Vagina (tissue), 2 donors: ENCODE results near the gene HYAL1. TPM values are rescaled to one million over a fixed set of nuclear protein-coding genes. Genes with fewer than 3 reads are reported as not detected.

ENCODE experiments used
- DNase-seq, 2 donors: peaks; one replicate each; pipeline ENCODE4 v3.0.0-alpha.2; 2017; ENCODE audit errors: extremely low spot score in 2 of 2
- H3K27ac ChIP-seq: fragments of 200-600 bp; sonication (generic); one replicate; pipeline ENCODE4 v1.5.1; 2019
- H3K27me3 ChIP-seq: fragments of 200-600 bp; sonication (generic); one replicate; pipeline ENCODE4 v1.5.1; 2019
- H3K36me3 ChIP-seq, 2 donors: fragments of 200-600 bp; sonication (generic); one replicate each; pipeline ENCODE4 v1.5.1; 2017 to 2019
- H3K4me1 ChIP-seq: fragments of 200-600 bp; sonication (generic); one replicate; pipeline ENCODE4 v1.5.1; 2019
- H3K4me3 ChIP-seq, 2 donors: fragments of 200-600 bp; sonication (generic); 1 replicate in 1 of 2; 2 replicates in 1 of 2; pipeline ENCODE4 v1.5.1; 2016 to 2019
- H3K9me3 ChIP-seq: fragments of 200-600 bp; sonication (generic); one replicate; pipeline ENCODE4 v1.5.1; 2019
- POLR2A ChIP-seq, 2 donors: fragments of 450-650 bp; IDR thresholded peaks; one replicate each; pipeline ENCODE4 v1.6.1; 2017; ENCODE audit warnings: antibody characterized with exemption in 2 of 2, mild to moderate bottlenecking in 2 of 2, moderate library complexity in 2 of 2
- POLR2AphosphoS5 ChIP-seq, 2 donors: sonication (generic); formaldehyde crosslinking; IDR thresholded peaks; one replicate each; pipeline ENCODE4 v1.9.0; 2017; ENCODE audit warnings: antibody characterized with exemption in 2 of 2, mild to moderate bottlenecking in 2 of 2, low read depth in 1 of 2; ENCODE audit not compliant: insufficient read depth in 1 of 2
- intact Hi-C: fragments of 100-400 bp; cut with DNase I; formaldehyde crosslinking; loops from one replicate; pipeline ENCODE4 v1.15.1; 2023
- total RNA-seq: library from RNA; depleted of rRNA; stranded (reverse); fragments of >200 nt; gene quantifications from one replicate; pipeline ENCODE4 v1.2.3, GENCODE V29; 2016
- TF ChIP-seq, protein P1 (sequence below), 3 experiments: fragments of 450-650 bp in 2 of 3; fragments of 200-600 bp in 1 of 3; sonication (generic) in 1 of 3; IDR thresholded peaks; one replicate each; pipeline ENCODE4 v1.5.1; 2017 to 2019; ENCODE audit warnings: antibody characterized with exemption in 3 of 3, mild to moderate bottlenecking in 2 of 3, moderate library complexity in 2 of 3

HYAL1 gene
- total RNA-seq, 1 donor from 2014 or later, result 17.7 TPM

DNA sequence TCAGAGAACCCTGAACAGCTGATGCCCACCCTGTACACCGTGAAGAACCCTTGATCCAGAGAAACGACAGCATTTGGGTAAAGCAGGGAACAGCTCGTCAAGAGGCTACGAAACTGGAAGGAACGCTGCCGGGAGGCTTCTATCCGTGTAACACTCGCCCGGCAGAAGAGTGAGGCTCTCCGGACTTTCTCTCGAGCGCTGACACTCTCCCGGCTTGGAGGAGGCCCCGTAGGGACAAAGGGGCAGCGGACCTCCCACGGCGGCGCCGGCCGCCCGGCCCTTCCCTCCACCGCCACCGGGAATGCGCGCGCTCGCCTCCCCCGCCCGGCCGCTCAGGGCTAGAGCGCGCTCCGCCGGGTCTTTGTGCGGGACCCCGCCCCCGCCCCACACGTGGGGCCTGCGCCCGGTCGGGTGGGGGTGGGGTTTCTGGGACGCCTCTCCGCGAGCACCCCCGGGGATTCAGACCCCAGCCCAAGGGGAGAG lies 17.5 kb upstream of the HYAL1 start:
- no peak for DNase-seq
- peak overlapping the region; percentile 72 to 97 for H3K4me3 ChIP-seq
- H3K27me3 ChIP-seq, result no peaks in the 10 kb centered on the region
- TF ChIP-seq POLR2A (IDR thresholded peaks at IDR 0.05) (peak in 1 of 2 donors; percentile 17), POLR2AphosphoS5 (IDR thresholded peaks at IDR 0.05; ENCODE audit: insufficient read depth in 1 of 2, low read depth in 1 of 2) (no peak)
- TF ChIP-seq, protein P1, sequence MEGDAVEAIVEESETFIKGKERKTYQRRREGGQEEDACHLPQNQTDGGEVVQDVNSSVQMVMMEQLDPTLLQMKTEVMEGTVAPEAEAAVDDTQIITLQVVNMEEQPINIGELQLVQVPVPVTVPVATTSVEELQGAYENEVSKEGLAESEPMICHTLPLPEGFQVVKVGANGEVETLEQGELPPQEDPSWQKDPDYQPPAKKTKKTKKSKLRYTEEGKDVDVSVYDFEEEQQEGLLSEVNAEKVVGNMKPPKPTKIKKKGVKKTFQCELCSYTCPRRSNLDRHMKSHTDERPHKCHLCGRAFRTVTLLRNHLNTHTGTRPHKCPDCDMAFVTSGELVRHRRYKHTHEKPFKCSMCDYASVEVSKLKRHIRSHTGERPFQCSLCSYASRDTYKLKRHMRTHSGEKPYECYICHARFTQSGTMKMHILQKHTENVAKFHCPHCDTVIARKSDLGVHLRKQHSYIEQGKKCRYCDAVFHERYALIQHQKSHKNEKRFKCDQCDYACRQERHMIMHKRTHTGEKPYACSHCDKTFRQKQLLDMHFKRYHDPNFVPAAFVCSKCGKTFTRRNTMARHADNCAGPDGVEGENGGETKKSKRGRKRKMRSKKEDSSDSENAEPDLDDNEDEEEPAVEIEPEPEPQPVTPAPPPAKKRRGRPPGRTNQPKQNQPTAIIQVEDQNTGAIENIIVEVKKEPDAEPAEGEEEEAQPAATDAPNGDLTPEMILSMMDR (IDR thresholded peaks at IDR 0.05), result no peak
- intact Hi-C loops, result loop anchor here (5.0 kb wide), 1 partner anchor 64 kb away; no protein-coding TSS in a partner anchor
- H3K9me3 ChIP-seq, result no peaks in the 10 kb centered on the region
- peak overlapping the region; percentile 90 for H3K27ac ChIP-seq
- H3K4me1 ChIP-seq, result peaks cover 65% of the 10 kb centered on the region
- peaks cover 0 to 17% of the 10 kb centered on the region in 2 donors for H3K36me3 ChIP-seq

DNA sequence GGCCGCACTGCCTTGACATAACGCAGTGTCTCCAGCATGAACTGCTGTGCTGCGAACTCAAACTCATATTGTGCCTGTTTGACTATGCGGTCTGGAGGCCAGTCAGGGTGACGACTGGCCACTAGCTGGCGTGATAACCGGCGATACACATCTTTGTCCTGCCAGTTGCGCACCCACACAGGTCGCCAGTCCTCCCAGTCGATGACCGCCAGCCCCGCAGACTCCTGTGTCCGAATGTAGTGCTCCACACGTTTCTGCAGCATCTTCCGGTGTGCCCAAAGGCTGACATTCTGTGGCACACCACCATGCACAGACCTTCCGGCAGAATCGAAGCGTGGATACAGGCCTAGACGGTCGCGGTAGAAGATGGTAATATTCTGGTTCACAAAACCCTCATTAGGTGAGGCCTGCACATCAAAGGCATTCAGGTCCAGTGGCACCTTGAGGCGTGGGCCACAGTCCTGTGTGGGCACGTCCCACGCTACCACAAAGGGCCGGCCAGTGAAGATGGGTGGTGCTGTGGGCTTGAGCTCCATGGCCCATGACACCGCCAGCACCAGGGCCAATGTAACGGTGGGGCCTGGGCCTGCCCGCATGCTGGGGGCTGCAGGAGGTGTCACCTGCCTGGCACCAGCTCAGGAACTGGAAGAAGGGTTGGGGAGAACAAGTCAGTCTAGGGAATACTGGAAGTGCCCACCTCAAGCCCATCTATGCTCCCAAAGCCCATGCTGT lies 16.7 kb upstream of the HYAL1 start:
- peaks cover 70% of the 10 kb centered on the region for H3K4me1 ChIP-seq
- H3K9me3 ChIP-seq, result no peaks in the 10 kb centered on the region
- TF ChIP-seq POLR2A (IDR thresholded peaks at IDR 0.05) (no peak), POLR2AphosphoS5 (IDR thresholded peaks at IDR 0.05; ENCODE audit: insufficient read depth in 1 of 2, low read depth in 1 of 2) (no peak)
- TF ChIP-seq, protein P1 (IDR thresholded peaks at IDR 0.05), result no peak
- intact Hi-C loops, result loop anchor here (5.0 kb wide), 1 partner anchor 63 kb away; no protein-coding TSS in a partner anchor
- DNase-seq, result no peak
- H3K27ac ChIP-seq, result peak overlapping the region; percentile 90
- H3K27me3 ChIP-seq, result no peaks in the 10 kb centered on the region
- peak overlapping the region; percentile 72 to 97 for H3K4me3 ChIP-seq
- peaks cover 0 to 12% of the 10 kb centered on the region in 2 donors for H3K36me3 ChIP-seq

DNA sequence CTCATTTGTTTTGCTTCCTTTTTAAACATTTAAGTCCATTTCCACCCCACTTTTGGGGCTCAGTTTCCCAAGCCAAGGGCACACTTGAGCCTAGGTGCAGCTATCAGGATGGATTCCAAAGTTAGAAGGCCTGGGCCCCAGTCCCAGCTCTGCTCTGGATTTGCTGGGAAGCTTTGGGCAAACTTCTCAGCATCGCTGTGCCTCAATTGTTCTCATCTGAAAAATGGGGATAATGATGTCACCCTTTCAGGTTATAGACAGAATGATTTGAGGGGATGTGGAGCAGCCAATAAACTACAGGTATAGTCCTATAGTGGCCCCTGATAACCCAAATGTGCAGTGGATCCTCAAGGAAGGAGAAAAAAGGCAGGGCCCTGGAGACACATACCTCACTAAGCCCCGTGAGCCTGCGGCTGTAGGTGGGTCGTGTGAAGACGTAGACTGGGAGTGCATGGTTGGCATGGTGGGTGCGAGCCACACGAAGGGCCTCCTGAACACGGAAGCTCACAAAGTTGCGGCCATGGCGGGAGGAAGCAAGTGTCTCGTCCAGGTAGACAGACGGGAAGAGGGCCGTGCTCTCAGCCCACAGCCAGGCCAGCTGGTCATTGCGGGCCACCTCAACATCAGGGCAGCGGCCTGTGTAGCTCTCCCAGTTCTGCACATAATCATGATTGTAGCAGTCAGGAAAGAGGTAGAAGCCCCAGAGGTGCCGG lies 16.0 kb upstream of the HYAL1 start:
- H3K4me1 ChIP-seq, result peaks cover 76% of the 10 kb centered on the region
- H3K9me3 ChIP-seq, result no peaks in the 10 kb centered on the region
- H3K36me3 ChIP-seq, result peaks cover 0 to 12% of the 10 kb centered on the region in 2 donors
- peak overlapping the region; percentile 72 to 97 for H3K4me3 ChIP-seq
- no peaks in the 10 kb centered on the region for H3K27me3 ChIP-seq
- TF ChIP-seq, protein P1 (IDR thresholded peaks at IDR 0.05), result no peak
- TF ChIP-seq POLR2AphosphoS5 (IDR thresholded peaks at IDR 0.05; ENCODE audit: insufficient read depth in 1 of 2, low read depth in 1 of 2), result no peak
- no peak for TF ChIP-seq POLR2A (IDR thresholded peaks at IDR 0.05)
- DNase-seq, result no peak
- intact Hi-C loops, result no loop called here
- H3K27ac ChIP-seq, result peak overlapping the region; percentile 74

DNA sequence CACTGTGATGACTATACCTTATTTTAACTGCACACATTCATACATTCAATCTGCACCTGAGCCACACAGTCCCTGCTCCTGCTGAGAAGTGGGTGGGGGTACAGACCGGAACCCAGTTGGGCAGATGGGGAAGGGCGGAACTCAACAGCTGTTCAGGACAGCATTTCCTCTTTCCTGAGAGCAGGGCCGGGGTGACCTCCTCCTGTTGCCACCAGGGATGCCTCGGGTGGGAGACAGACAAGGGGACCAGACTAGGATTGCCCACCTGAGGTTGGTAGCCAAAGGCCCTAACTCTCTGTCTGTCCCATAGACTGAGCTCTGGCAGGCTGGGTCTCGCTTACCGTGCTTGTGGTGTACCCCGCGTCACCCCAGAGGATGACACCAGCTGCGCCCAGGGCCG lies 15.2 kb upstream of the HYAL1 start:
- no peak for DNase-seq
- no peaks in the 10 kb centered on the region for H3K27me3 ChIP-seq
- TF ChIP-seq POLR2A (IDR thresholded peaks at IDR 0.05) (no peak), POLR2AphosphoS5 (IDR thresholded peaks at IDR 0.05; ENCODE audit: insufficient read depth in 1 of 2, low read depth in 1 of 2) (no peak)
- TF ChIP-seq, protein P1 (IDR thresholded peaks at IDR 0.05), result no peak
- peak overlapping the region; percentile 13 to 72 for H3K4me3 ChIP-seq
- no peaks in the 10 kb centered on the region for H3K9me3 ChIP-seq
- peaks cover 0 to 12% of the 10 kb centered on the region in 2 donors for H3K36me3 ChIP-seq
- H3K27ac ChIP-seq, result peak overlapping the region; percentile 74
- peaks cover 78% of the 10 kb centered on the region for H3K4me1 ChIP-seq
- intact Hi-C loops, result no loop called here
